ENCODE results near the gene HYCC2.
A peak's percentile ranks its signal among the peaks of the same experiment; 100 is the strongest.

Gene HYCC2

DNA sequence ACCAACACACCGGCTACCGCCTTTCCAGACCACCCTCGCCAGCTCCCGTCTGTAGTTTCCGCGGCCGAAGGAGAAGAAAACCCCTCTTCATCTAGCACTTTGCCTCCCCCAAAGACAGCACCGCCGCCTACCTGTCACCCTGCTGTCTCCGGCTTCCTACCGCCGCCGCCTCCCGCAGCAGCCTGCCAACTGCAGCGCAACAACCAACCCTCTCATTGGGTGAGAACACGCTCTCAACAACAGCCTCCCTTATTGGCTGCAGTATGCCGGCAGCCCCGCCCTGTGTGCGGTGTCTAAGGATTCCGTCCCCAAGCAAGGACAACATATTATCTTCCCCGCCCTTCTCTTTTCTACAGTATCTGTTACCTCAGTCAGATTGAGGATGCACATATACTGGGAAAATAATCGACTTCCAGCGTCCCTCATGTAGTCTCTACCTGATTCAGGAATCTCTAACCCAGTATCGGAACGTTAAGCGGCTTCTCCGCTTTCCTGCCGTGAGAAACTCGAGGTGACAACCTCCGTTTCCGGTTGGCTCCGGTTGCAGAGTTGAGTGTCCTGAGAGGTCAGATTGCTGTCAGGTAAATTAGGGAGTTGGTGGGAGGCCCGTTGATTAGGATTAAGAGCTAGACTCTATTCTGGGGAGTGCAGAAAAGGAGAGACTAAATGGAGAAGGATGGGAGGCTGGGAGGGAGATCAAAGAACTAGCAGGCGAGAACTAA lies at the start of gene HYCC2, which contains the start of gene NDUFB3:
HYCC2 (minus strand) TSS at position 193 of the 722 bp plus-strand sequence. CDS start 47,662 bp downstream, outside the sequence.
NDUFB3 (plus strand) TSS at position 523 of the 722 bp plus-strand sequence. CDS start 6,882 bp downstream, outside the sequence.
- DNase-seq: peak; percentile 90

DNA sequence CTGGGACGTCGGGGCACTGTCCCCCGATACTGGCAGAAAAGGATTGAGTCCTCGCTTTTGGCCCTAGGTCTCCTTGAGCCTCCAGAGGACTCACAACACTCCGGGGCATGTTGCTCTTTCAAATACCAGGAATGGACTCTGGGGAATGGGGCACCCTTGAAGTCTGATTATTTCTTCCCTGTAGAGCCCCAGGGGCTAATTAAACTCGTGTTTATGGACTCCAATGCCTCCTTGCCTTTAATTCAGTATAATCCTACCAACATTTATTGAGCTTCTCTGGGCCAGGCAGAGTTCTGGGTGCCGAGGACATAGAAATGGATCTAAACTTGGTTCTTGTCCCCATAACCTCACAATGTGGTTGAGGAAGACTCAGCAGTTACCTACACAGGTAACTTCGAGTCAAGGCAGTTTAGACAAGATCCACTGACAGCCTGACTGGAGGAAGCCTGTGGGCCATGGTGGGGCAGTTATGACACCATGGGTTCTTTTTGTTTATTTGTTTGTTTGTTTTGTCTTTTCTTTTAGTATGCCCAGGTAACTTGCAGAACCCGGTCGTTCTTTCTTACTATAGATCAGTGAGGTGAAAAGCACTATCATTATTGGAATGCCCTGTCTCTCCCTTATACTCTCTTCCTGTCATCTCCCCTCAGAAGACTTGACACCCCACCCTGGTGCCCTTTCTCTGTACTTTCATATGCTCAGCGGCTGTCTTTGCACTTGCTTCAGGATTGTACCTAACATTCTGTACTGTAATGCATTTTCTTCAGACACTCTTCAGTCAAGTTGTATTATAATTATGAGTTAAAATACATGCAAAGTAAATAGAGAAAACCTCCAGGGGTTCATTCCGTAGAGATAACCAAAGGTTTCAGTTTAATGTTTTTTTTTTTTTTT lies 47.7 kb upstream of the HYCC2 start:
- DNase-seq: no peak

DNA sequence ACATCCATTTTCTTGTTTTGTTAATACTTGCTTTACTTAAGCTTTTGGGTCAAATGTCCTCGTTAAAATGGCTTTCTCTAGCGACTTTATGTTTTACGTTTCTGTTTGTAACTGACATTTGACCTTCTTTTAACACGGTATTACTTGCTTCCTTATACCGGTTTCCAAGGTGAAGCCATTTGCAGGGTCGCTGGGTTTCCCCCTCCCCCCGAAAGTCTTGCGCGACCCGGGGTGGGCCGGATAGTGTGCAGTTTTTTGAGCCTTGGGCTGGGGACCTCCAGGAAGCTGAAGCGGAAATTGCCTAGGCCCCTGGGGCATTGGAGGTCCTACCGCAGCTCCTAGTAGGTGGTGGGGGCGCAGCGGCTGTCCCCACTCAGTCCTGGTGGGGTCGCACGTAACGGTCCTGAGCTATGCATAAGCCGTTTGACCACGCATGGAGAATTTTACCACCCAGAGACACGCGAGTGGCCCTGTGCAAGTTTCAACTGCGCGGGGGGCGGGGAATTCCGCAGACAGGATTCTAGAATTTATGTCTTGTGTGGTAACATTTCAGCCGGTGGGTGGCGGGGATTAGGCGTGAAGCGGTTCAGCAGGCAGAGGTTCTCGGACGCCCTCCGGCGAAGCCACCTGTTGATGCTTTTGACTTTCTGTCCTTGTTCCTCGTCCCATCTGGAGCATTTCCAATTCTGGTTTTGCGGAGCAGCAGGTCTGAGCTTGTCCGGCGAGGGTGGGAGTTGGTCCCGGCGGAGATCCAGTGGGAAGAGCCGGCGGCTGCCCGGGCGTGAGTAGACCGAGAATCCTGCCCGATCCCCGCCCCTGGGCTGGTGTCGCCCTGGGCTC lies 46.9 kb upstream of the HYCC2 start:
- DNase-seq: peak; percentile 89

DNA sequence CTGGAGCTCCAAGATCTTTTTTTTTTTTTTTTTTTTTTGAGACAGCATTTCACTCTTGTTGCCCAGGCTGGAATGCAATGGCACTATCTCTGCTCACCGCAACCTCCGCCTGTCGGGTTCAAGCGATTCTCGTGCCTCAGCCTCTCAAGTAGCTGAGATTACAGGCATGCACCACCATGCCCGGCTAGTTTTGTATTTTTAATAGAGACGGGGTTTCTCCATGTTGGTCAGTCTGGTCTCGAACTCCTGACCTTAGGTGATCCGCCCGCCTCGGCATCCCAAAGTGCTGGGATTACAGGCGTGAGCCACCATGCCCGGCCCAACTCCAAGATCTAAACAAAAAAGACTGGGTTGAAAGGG lies 46.2 kb upstream of the HYCC2 start:
- DNase-seq: peak; percentile 58

DNA sequence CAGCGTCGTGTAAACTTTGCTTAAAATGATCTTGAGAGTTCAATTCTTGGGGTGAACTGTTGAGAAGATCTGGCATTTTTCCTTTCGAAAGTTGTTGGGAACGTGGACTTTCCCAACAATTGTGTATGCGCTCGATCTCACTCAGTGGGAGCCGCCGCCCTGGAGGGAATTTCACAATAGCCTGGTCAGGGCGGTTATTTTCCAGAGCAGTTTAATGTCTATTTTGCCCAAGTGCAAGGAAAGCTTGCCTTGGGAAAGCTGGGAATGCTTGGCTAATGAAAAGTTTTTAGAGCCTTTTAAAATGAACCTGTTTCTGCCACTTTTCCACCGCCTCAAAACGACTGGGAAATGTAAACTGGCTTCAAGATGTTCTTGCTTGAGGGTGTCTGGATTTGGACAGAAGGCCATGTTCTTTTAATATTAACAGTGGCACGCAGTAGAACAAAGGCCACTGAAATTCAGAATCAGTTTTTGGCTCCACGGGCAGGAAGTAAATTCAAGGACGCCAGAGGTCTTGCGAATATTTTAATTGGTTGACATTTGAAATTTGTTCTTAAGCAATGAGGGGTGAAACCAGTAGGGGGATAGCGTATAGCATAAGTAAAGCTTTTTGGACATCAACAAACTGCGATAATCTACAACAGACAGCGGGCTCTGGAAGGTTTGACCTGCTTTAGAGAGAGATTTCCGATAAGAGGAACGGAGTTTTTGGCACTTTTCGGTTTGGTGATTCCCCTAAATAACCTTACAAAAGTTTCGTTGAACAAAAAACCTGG lies 45.7 kb upstream of the HYCC2 start:
- DNase-seq: no peak

DNA sequence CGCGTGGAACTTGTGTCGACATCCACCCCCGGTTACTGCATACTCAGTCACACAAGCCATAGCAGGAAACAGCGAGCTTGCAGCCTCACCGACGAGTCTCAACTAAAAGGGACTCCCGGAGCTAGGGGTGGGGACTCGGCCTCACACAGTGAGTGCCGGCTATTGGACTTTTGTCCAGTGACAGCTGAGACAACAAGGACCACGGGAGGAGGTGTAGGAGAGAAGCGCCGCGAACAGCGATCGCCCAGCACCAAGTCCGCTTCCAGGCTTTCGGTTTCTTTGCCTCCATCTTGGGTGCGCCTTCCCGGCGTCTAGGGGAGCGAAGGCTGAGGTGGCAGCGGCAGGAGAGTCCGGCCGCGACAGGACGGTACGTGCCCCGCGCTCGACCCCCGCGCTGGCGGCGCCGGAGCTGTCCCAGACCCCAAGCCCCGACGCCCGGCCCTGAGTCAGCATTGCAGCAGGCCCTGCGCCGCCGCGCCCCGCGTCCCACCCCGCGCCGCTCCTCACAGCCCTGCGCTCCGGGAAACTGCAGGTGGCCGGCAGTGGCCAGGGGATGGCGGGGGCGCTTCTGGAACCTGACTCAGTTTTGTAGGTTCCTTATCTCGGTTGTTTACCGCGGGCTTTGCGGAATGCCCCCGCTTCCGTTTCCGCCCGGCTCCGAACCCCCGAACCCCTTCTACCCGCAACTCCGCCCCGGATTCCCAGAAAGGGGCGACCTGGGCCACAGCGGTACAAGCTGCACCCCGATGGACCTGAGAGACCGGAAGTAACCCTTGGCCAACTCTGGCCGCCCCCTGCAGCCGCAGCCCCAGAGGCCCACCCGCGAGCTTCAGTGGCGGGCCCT lies 44.9 kb upstream of the HYCC2 start, which contains the start of gene CFLAR:
CFLAR (plus strand) TSS at position 50 of the 844 bp plus-strand sequence. CDS start 13,702 bp downstream, outside the sequence.
- DNase-seq: peak; percentile 67

DNA sequence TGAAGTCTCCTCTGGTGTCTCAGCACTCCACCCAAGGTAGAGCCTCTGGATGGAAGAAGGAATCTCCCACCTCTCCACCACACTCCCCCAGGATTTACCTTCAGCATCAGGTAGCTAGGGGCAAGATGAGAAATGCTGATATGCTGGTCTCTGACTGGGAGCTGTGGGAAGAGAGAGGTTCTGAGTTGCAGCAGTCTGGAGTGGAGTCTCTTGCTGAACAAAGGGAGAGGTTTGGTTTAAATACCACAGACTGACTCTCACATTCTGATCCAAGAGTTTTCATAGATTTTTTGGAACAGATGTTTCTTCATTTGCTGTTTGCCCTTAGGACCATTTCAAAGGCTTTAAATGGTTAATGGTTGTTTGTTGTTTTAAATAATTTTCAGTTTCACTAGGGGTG lies 43.4 kb upstream of the HYCC2 start:
- no peak for DNase-seq

DNA sequence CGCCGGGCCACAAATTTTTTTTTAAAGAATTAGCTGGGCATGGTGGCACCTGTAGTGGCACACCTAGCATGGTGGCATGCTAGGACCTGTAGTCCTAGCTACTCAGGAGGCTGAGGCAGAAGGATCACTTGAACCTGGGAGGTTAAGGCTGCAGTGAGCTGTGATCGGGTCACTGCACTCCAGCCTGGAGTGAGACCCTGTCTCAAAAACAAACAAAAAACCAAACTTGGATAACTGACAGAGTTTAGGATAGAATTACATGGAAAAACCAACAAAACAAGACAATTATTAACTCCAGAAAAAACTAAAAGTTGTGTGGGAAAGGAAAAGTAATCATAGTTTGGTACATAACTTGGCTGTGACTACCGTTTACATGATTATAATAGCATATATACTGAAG lies 42.9 kb upstream of the HYCC2 start:
- no peak for DNase-seq

DNA sequence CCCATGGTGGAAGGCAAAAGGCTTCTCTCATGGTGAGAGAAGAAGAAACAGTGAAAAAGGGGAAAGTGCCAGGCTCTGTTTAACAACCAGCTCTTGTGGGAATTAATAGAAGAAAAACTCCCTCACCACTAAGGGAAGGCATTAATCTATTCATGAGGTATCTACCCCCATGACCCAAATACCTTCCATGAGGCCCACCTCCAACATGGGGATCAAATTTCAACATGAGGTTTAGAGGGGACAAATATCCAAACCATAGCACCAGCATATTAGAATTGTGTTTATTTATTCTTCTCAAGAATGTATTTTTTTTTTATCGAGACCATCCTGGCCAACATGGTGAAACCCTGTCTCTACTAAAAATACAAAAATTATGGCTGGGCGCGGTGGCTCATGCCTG lies 39.6 kb upstream of the HYCC2 start:
- DNase-seq: no peak

DNA sequence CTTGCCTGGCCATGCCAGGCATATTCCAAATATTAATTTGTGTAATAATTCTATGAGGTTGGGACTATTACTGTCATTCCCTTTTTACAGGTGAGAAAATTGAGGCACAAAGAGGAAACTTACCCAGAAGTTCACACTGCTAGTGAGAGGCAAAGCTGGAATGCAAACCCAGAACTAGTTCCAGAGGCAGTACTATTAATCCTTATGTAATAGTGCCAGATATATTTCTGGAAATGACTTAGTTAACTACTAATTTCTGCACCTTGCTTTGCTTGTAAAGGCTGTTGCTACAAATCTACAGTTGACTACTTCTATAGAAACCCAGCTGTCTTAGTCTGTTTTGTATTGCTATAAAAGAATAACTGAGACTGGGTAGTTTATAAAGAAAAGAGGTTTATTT lies 39.1 kb upstream of the HYCC2 start:
- DNase-seq: no peak

DNA sequence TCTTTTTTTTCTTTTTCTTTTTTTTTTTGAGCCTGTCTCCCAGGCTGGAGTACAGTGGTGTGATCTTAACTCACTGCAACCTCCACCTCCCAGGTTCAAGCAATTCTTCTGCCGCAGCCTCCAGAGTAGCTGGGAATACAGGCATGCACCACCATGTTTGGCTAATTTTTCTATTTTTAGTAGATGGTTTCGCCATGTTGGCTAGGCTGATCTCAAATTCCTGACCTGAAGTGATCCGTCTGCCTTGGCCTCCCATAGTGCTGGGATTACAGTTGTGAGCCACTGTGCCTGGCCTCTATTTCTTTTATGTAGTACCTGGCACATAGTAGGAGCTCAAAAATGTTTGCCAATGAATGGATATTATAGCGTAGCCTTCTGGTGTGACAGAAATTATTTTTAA lies 37.7 kb upstream of the HYCC2 start:
- no peak for DNase-seq

DNA sequence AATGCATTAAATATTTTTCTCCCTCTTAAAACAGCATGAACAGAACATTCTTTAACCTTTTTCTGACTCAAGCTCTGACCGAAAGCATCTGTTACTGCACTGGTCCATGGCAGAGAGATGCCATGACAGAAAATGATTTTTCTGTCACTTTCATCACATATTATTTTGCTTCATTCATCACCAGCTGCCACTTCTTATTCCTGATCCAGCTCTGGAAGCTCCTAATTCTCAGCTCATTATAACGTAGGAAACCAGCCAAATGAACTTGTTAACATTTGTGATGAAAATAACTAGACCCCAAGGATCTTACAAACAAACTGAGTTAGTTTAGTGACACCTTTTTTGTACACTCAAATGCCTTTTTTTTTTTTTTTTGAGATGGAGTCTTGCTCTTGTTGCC lies 36.9 kb upstream of the HYCC2 start:
- no peak for DNase-seq

DNA sequence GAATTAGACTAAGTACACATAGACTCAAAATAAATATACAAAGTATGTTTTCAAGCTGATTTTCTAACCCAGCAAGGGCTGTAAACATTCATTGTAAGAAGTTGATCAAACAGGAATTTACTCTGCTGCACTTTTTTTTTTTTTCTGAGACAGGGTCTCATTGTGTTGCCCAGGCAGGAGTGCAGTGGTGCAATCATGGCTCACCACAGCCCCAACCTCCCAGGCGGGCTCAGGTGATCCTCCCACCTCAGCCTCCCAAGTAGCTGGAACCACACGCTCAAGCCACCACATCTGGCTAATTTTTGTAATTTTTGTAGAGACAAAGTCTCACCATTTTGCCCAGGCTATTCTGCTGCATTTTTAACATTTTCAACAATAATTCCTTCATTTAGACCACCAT lies 36.2 kb upstream of the HYCC2 start:
- DNase-seq: no peak

DNA sequence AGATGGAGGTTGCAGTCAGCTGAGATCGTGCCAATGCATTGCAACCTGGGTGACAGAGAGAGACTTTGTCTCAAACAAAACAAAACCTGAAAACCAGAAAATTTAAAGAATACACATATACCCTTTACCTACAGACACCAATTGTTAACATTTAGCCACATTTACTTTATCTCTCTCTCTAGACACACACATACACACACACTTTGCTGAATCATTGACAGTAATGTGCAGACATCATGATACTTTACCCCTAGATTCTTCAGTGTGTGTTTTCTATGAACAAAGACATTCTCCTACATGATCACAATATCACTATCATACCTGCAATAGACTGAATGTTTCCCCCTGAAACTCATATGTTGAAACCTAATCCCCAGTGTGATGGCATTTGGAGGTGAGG lies 34.3 kb upstream of the HYCC2 start:
- DNase-seq: no peak

DNA sequence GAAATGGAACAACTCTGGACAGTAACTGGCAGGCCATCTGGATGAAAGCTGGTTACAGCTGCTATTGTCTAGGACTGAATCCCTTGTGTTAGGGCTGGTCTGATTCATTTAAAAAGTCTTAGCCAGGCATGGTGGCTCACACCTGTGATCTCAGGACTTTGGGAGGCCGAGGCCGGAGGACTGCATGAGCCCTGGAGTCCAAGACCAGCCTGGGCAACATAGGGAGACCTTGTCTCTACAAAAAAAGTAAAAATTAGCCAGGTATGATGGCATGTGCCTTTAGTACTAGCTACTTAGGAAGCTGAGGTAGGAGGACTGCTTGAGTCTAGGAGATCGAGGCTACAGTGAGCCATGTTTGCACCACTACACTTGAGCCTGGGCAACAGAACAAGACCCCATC lies 29.0 kb upstream of the HYCC2 start:
- no peak for DNase-seq

DNA sequence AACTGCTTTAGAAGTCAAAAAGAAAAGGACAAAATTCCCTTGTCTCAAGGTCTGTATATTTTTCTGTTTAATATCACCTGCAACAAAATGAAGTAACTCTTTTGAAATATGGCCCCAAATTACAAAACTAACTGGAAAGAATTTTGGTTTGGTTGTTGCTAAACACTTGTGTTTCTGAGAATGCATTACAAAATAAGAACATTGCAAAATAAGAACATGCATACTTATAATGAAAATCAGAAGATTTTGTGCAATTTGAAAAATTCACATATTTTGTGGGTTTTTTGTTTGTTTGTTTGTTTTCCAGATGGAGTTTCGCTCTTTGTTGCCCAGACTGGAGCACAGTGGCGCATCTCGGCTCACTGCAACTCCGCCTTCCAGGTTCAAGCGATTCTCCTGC lies 22.1 kb upstream of the HYCC2 start:
- DNase-seq: no peak

DNA sequence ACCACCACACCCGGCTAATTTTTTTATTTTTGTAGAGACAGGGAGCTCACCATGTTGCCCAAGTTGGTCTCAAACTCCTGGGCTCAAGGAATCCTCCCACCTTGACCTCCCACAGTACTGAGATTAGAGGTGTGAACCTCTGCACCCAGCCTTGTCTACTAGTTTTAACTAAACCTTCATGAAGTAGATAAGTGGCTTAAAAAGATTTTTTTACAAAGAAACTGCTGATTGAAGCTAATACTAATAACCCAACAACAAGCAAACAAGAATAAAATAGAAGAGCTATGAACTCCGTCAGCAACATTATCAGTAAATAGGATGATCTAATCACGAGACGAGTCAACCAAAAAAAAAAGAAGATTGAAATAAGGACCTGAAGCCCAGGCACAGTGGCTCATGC lies 19.1 kb upstream of the HYCC2 start:
- no peak for DNase-seq

DNA sequence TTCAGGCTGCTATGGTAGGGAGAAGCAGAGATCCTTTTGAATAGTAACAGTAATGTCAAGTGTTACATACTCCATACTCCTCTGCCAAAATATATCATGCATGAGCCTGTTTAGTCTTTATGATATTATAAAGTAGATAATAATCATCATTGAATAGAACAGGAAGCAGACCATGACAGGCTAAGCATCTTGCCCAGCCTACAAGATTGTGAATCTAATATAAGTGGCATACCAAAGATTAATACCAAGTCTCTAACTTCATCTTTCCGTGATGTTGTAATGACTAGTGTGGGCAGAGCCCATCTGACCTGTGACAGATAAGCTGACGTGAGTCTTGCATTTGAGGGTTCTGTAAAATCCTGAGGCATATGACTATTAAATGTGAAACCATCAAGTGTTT lies 13.4 kb upstream of the HYCC2 start:
- DNase-seq: no peak

DNA sequence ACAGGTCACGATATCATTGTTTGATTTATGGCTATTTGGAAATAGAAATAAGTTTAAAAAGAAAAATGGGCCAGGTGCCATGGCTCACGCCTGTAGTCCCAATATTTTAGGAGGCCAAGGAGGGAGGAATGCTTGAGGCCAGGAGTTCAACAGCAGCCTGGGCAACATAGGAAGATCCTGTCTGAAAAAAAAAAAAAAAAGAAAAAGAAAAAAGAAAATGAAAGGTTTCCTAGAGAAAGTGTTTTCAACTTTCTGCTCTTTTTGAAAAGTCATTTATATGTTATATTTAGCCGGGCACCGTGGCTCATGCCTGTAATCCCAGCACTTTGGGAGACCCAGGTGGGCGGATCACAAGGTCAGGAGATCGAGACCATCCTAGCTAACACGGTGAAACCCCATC lies 3.5 kb upstream of the HYCC2 start:
- DNase-seq: no peak

DNA sequence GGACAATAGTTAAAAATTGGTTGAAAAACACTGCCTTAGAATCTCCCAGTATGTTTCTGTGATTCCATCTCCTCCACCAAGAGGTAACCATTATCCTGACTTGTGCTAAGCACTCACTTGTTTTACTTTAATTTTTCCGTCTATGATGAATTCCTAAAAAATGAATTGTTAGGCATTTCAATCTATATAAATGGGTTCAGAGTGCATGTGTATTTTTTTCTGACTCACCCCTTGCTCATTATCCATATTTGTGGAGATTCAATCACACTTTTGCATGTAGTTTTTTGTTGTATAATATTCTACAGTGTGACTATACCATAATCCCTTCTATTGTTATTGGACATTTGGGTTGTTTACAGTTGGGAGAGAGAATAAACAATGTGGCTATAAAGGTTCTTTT lies 1.6 kb upstream of the HYCC2 start:
- DNase-seq: no peak

DNA sequence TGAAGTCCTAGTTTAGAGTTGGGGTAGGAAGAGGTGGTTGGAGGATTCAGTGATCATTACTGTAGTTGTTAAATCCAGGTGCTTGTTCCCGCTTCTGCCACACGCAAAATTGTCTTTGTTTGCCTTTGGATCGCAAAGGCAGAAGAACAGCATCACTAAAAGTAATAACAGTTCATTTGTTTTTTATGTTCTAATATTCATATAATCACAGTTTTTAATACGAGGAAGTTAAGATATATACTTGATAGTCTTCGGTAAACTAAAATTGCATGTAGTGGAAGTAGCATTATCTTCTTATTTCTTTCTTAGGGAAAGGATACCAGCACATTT lies 695 bp upstream of the HYCC2 start:
- no peak for DNase-seq
